KMS-11 (cell line): ENCODE measurements around the gene PHACTR1.
"Not testable (repeated sequence)": the region's sequence is repeated elsewhere in the genome, so short reads cannot be mapped to it uniquely, and the experiment has no call there.

Experiments
- H2AFZ ChIP-seq: fragments of 200-600 bp; sonication (generic); 2 replicates; pipeline ENCODE4 v1.6.1; 2016; ENCODE audit warnings: antibody characterized with exemption, mixed run types, low read depth
- H3K27ac ChIP-seq: fragments of 200-600 bp; sonication (generic); 2 replicates; pipeline ENCODE4 v1.6.1; 2016; ENCODE audit warnings: mild to moderate bottlenecking, mixed run types
- H3K27me3 ChIP-seq: fragments of 200-600 bp; sonication (generic); 2 replicates; pipeline ENCODE4 v1.6.1; 2017; ENCODE audit warnings: mild to moderate bottlenecking, low read depth, mixed run types, moderate library complexity; ENCODE audit not compliant: insufficient read depth
- H3K36me3 ChIP-seq: fragments of 200-600 bp; sonication (generic); 2 replicates; pipeline ENCODE4 v1.6.1; 2017; ENCODE audit warnings: mild to moderate bottlenecking, mixed run types; ENCODE audit not compliant: insufficient read depth
- H3K4me1 ChIP-seq: fragments of 200-600 bp; sonication (generic); 2 replicates; pipeline ENCODE4 v1.6.1; 2016; ENCODE audit warnings: mild to moderate bottlenecking, low read depth, mixed run types; ENCODE audit not compliant: poor library complexity, severe bottlenecking
- H3K4me2 ChIP-seq: fragments of 200-600 bp; sonication (generic); 2 replicates; pipeline ENCODE4 v1.7.0; 2016; ENCODE audit warnings: mild to moderate bottlenecking, mixed run types
- H3K4me3 ChIP-seq: fragments of 200-600 bp; sonication (generic); IDR thresholded peaks from 2 replicates; pipeline ENCODE4 v1.6.1; 2017; ENCODE audit warnings: low read depth, low read length, mixed read lengths; ENCODE audit not compliant: insufficient read depth
- H3K79me2 ChIP-seq: fragments of 200-600 bp; sonication (generic); 2 replicates; pipeline ENCODE4 v1.6.1; 2016; ENCODE audit warnings: low read depth, mixed run types; ENCODE audit not compliant: insufficient read depth
- H3K9ac ChIP-seq: fragments of 200-600 bp; sonication (generic); 2 replicates; pipeline ENCODE4 v1.6.1; 2016; ENCODE audit warnings: mild to moderate bottlenecking, mixed run types
- H4K20me1 ChIP-seq: fragments of 200-600 bp; sonication (generic); 2 replicates; pipeline ENCODE4 v1.6.1; 2016; ENCODE audit warnings: mild to moderate bottlenecking, mixed run types; ENCODE audit not compliant: insufficient read depth
- TF ChIP-seq, protein P1 (sequence below): fragments of 200-600 bp; sonication (generic); conservative IDR thresholded peaks from 2 replicates; pipeline ENCODE4 v1.6.1; 2017; ENCODE audit warnings: low read depth, mild to moderate bottlenecking, antibody characterized with exemption, low read length, moderate library complexity, mixed read lengths

Gene PHACTR1

DNA sequence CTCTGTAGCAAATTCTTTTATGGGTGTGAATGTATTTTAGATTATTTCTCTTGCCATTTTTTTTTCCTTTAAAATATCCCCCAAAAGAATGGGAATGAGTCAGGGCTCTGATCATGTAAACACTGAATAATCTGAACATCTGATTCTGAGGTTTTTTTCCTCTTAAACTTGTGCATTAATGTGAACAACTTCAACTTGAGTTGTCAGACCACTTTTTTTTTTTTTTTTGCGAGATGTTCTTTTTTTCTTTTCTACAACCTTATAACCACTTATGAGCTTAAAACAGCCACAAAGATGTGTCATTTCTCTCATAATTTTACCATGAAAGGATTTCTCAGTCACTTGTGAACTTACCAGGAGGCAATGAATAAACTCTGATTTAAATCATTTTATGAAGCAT lies 526.5 kb downstream of the PHACTR1 start:
- Histone ChIP-seq H3K36me3 (no peaks in the 10 kb centered on the region), H3K27me3 (no peaks in the 10 kb centered on the region)

DNA sequence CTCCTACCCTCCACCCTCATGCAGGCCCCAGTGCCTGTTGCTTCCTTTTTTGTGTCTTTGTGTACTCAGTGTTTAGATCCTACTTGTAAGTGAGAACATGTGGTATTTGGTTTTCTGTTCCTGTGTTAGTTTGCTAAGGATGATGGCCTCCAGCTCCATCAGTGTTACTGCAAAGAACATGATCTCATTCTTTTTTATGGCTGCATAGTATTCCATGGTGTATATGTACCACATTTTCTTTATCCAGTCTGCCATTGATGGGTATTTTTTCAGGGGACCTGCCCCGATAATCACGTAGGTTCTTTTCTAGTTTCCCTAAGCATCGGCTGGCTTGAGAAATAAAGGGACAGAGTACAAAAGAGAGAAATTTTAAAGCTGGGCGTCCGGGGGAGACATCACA lies 527.2 kb downstream of the PHACTR1 start:
- not testable (repeated sequence) for H3K4me1 ChIP-seq, H4K20me1 ChIP-seq, H3K79me2 ChIP-seq, H3K4me3 ChIP-seq, H3K27me3 ChIP-seq, H3K27ac ChIP-seq, H3K9ac ChIP-seq, H2AFZ ChIP-seq, H3K36me3 ChIP-seq, H3K4me2 ChIP-seq

More for the DNA sequence above, 526.5 kb downstream of the PHACTR1 start:
- Histone ChIP-seq H3K4me1 (no peaks in the 10 kb centered on the region), H2AFZ (no peak overlapping the region), H3K27ac (no peak overlapping the region), H3K4me3 (no peak overlapping the region), H4K20me1 (no peaks in the 10 kb centered on the region), H3K9ac (no peak overlapping the region), H3K4me2 (no peak overlapping the region), H3K79me2 (no peaks in the 10 kb centered on the region)
- TF ChIP-seq, protein P1, sequence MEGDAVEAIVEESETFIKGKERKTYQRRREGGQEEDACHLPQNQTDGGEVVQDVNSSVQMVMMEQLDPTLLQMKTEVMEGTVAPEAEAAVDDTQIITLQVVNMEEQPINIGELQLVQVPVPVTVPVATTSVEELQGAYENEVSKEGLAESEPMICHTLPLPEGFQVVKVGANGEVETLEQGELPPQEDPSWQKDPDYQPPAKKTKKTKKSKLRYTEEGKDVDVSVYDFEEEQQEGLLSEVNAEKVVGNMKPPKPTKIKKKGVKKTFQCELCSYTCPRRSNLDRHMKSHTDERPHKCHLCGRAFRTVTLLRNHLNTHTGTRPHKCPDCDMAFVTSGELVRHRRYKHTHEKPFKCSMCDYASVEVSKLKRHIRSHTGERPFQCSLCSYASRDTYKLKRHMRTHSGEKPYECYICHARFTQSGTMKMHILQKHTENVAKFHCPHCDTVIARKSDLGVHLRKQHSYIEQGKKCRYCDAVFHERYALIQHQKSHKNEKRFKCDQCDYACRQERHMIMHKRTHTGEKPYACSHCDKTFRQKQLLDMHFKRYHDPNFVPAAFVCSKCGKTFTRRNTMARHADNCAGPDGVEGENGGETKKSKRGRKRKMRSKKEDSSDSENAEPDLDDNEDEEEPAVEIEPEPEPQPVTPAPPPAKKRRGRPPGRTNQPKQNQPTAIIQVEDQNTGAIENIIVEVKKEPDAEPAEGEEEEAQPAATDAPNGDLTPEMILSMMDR = no peak

DNA sequence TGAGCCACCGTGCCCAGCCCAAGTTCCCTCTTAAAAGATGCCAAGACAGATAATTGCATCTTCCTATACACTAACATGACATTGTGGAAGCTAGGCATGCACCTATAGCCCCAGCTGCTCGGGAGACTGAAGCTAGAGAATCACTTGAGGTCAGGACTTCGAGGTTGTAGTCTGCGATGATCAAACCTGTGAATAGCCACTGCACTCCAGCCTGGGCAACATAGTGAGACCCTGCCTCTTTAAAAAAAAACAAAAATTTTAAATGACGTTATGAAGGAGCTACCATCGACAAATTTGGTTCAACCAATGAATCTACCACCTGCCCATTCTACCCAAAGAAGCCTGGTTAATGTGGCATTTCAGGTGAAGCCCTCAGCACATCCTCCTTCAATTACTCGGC lies 531.1 kb downstream of the PHACTR1 start:
- H3K36me3 ChIP-seq = no peaks in the 10 kb centered on the region
- no peak overlapping the region for H2AFZ ChIP-seq
- H3K27me3 ChIP-seq = no peaks in the 10 kb centered on the region
- TF ChIP-seq, protein P1 = no peak
- no peak overlapping the region for H3K4me3 ChIP-seq
- no peak overlapping the region for H3K9ac ChIP-seq
- no peak overlapping the region for H3K4me2 ChIP-seq
- no peaks in the 10 kb centered on the region for H4K20me1 ChIP-seq
- H3K4me1 ChIP-seq = no peaks in the 10 kb centered on the region
- no peaks in the 10 kb centered on the region for H3K79me2 ChIP-seq
- no peak overlapping the region for H3K27ac ChIP-seq

DNA sequence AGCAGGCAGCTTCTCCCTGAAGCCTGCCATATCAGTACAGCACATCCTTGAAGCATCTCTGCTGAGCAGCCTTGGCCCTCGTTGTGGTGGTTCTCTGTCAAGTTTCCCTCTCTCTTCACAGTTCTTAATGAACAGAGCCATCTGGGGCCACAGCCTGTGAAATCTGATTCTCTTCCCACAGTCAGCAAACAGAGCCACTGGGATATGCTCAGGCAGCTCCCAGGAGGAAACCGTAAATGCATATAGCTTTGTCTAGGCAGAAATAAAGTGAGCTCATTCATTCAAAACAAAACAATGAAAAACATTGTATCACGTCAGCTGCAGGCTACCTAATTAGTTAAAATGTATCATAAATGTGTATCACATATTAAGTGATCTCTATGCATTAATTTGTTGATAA lies 531.5 kb downstream of the PHACTR1 start:
- Histone ChIP-seq H3K4me2 (no peak overlapping the region), H3K27me3 (no peaks in the 10 kb centered on the region), H4K20me1 (no peaks in the 10 kb centered on the region), H3K9ac (no peak overlapping the region), H2AFZ (no peak overlapping the region), H3K79me2 (no peaks in the 10 kb centered on the region), H3K36me3 (no peaks in the 10 kb centered on the region), H3K27ac (no peak overlapping the region), H3K4me3 (no peak overlapping the region), H3K4me1 (no peaks in the 10 kb centered on the region)
- TF ChIP-seq, protein P1 = no peak

DNA sequence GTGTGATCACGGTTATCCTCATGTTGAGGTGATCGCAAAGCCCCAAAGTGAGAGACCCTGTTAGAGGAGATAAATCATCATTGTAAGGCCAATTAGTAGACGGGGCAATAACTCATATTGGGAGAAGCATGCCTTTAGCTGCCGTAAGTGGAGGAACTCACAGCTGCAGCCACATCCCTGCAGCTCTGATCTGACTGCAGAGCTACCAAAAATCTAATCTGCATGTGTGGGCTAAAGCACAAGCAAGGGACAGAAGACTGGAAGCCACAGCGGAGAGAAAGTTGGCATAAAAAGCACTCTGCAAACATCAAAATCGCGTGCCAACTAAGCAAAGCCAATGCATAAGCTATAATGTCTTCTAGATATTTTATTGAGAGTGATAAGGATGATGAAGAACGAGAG lies 532.0 kb downstream of the PHACTR1 start:
- Histone ChIP-seq H3K79me2 (no peaks in the 10 kb centered on the region), H3K9ac (no peak overlapping the region), H3K36me3 (no peaks in the 10 kb centered on the region), H3K27me3 (no peaks in the 10 kb centered on the region), H3K4me3 (no peak overlapping the region), H2AFZ (no peak overlapping the region), H3K27ac (no peak overlapping the region), H3K4me2 (no peak overlapping the region), H4K20me1 (no peaks in the 10 kb centered on the region), H3K4me1 (no peaks in the 10 kb centered on the region)
- TF ChIP-seq, protein P1 = no peak
